Stomach (tissue), 4 donors: Measurements from ENCODE around the gene CD151.

Experiments used
- CTCF ChIP-seq, 7 experiments: fragments of 450-650 bp in 4 of 7; fragments of 200-600 bp in 3 of 7; sonication (generic) in 3 of 7; IDR thresholded peaks; one replicate each; pipeline ENCODE4 v1.5.1; 2016 to 2019; ENCODE audit warnings: antibody characterized with exemption in 7 of 7, control low read depth in 2 of 7, mild to moderate bottlenecking in 1 of 7
- POLR2A ChIP-seq, 4 donors: fragments of 450-650 bp; IDR thresholded peaks; one replicate each; pipeline ENCODE4 v1.6.1; 2016; ENCODE audit warnings: antibody characterized with exemption in 4 of 4, control low read depth in 2 of 4, mild to moderate bottlenecking in 1 of 4, moderate library complexity in 1 of 4
- POLR2AphosphoS5 ChIP-seq, 3 donors: sonication (generic); formaldehyde crosslinking; IDR thresholded peaks; one replicate each; pipeline ENCODE4 v1.6.1; 2016; ENCODE audit warnings: antibody characterized with exemption in 3 of 3

DNA sequence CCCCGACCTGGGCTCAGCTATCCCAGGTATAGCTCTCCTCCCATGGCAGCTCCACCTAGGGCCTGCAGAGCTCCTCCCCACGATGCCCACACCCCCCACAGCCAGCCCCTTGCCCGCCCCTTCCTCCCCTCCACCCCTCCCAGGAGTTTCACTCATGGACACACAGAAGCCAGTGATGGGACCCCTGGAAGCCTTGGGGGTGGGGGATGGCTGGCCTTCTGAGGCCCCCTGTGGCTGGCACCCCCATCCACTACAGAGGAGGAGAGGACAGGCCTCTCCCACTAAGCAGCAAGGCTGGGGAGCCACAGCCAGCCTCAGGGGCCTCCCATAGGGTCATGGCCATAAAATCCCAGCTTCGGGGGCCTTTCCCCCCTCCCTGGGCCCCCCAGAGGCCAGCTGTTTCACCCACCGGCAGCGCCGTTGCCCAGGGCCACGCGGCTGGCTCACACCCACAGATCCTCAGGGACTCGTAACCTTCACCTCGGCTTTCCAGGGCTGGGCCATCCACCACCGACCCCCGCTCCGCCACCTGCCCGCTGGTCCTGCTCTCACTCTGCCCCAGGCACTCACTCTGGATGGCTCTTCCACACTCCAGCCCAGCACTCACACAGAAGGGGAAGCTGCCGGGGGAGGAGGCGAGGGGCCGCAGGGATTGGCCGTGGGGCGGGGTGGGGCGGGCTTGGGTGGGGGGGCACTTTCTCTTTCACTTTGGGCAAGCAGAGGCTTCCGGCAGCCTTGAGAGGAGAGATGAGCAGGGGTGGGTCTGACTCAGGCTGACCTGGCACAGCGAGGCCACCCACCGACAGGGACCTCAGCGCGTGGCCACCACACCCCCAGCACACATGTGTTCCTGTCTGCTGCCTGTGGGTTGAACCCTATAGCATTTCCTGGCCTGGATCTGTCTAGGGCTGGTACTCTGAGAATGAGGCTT lies 36.9 kb upstream of the CD151 start:
- TF ChIP-seq CTCF (IDR thresholded peaks at IDR 0.05) (no peak), POLR2A (IDR thresholded peaks at IDR 0.05) (no peak), POLR2AphosphoS5 (IDR thresholded peaks at IDR 0.05) (peak in 2 of 3 donors; percentile 53 to 66)
